BLaER1 (cell line): ENCODE measurements around the gene RPL19.

ENCODE experiments used
- H3K27ac ChIP-seq: shearing (Covaris generic); formaldehyde crosslinking; 2 replicates; pipeline ENCODE4 v1.8.1; 2022
- H3K27me3 ChIP-seq: shearing (Covaris generic); formaldehyde crosslinking; 2 replicates; pipeline ENCODE4 v1.8.1; 2022
- H3K36me3 ChIP-seq: shearing (Covaris generic); formaldehyde crosslinking; 2 replicates; pipeline ENCODE4 v1.8.1; 2022
- H3K4me1 ChIP-seq: shearing (Covaris generic); formaldehyde crosslinking; 2 replicates; pipeline ENCODE4 v1.8.1; 2022
- H3K4me2 ChIP-seq: shearing (Covaris generic); formaldehyde crosslinking; 2 replicates; pipeline ENCODE4 v1.8.1; 2022
- H3K4me3 ChIP-seq: shearing (Covaris generic); formaldehyde crosslinking; 2 replicates; pipeline ENCODE4 v1.8.1; 2022
- H3K9ac ChIP-seq: shearing (Covaris generic); formaldehyde crosslinking; 2 replicates; pipeline ENCODE4 v1.8.1; 2022
- H3K9me3 ChIP-seq: shearing (Covaris generic); formaldehyde crosslinking; 2 replicates; pipeline ENCODE4 v1.8.1; 2022
- H4K20me1 ChIP-seq: shearing (Covaris generic); formaldehyde crosslinking; 2 replicates; pipeline ENCODE4 v1.8.1; 2022
- Cebpa-rat ChIP-seq: shearing (Covaris generic); IDR thresholded peaks from 2 replicates; pipeline ENCODE4 v1.8.1; 2022

The RPL19 gene

DNA sequence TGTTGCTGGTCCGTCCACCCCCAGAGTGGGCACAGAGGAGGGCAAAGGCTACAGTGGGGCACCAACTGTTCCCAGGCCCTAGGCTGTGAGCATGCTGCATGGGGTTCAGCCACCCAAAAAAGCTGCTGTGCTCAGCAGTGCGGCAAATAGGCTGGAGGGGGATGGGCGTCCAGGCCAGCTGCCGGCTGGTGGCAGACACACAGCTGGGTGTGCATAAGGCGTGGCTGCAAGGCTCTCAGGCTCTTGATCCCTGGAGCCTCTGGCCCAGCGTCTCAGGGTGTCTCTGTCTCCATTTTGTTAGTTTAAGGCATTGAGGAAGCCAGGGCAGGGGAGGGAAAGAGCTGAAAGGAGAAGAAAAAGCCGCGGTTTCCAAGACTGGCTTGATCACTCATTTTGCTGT lies 8.8 kb downstream of the RPL19 start:
- no peaks in the 10 kb centered on the region for H3K9me3 ChIP-seq
- peaks cover 20% of the 10 kb centered on the region for H4K20me1 ChIP-seq
- H3K4me2 ChIP-seq = peak overlapping the region; percentile 100
- H3K9ac ChIP-seq = peak overlapping the region; percentile 80
- no peak for TF ChIP-seq Cebpa-rat
- peak overlapping the region; percentile 65 for H3K4me3 ChIP-seq
- peaks cover 23% of the 10 kb centered on the region for H3K36me3 ChIP-seq
- peak overlapping the region; percentile 92 for H3K27ac ChIP-seq
- peaks cover 62% of the 10 kb centered on the region for H3K4me1 ChIP-seq
- no peaks in the 10 kb centered on the region for H3K27me3 ChIP-seq

DNA sequence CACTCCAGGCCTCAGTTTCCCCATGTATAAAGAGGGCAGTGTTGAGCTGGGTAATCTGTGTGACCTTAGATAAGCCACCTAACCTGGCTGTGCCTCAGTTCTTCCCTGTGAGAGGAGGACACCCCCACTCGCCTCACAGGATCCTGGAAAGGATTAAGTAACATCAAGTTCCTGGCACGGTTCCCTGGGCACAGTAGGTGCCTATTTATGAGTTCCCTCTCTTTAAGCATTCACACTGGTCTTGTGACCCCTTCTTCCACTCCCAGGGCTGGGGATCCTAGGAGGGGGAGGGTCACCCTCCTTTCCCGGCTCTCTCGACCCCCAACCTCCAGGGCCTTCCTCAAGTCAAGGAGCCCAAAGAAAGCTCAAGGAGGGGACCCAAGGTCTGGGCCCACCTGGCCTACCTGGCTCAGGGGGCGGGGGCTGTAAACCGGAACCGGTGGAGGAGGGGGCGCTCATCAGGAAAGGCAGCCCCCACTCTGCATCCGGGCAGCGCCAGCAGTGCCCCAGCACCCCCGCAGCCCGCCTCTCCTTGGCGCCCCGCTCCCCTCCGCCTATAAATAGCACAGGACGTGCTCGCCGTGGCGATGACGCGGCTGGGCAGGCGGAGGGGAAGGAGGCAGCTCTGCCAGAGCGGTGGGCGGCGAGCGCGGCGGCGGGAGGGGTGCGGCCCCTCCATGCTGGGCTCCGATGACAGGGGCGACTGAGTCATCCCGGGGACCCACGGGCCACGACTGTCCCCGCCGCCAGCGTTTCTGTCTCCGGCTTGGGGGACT lies 9.4 kb downstream of the RPL19 start:
- H3K4me3 ChIP-seq = peak overlapping the region; percentile 65
- H3K4me2 ChIP-seq = peak overlapping the region; percentile 100
- H3K9ac ChIP-seq = peak overlapping the region; percentile 80
- TF ChIP-seq Cebpa-rat = no peak
- no peaks in the 10 kb centered on the region for H3K27me3 ChIP-seq
- peaks cover 14% of the 10 kb centered on the region for H4K20me1 ChIP-seq
- peaks cover 57% of the 10 kb centered on the region for H3K4me1 ChIP-seq
- H3K27ac ChIP-seq = peak overlapping the region; percentile 92
- H3K9me3 ChIP-seq = no peaks in the 10 kb centered on the region
- peaks cover 17% of the 10 kb centered on the region for H3K36me3 ChIP-seq

DNA sequence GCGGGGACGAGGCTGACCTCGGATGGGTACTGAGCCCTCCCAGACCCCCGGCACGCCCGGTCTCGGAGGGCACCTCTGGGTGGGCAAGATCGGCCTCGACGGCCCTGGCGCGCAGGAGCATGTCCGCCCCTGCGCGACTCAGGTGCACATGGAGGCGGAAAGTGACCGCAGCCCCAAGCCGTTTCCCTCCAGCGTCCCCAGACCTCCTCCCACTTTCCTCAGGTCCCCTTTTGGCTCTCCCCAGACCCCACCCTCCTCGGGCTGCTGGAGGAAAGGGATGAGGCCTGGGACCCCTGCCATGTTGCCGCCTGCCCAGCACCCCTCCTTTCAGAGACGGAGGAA lies 10.0 kb downstream of the RPL19 start:
- Histone ChIP-seq H3K9me3 (no peaks in the 10 kb centered on the region), H3K36me3 (peaks cover 12% of the 10 kb centered on the region), H3K4me2 (peak overlapping the region; percentile 100), H3K4me1 (peaks cover 57% of the 10 kb centered on the region), H4K20me1 (peaks cover 8% of the 10 kb centered on the region), H3K27me3 (no peaks in the 10 kb centered on the region), H3K27ac (peak overlapping the region; percentile 92), H3K9ac (peak overlapping the region; percentile 80), H3K4me3 (peak overlapping the region; percentile 65)
- TF ChIP-seq Cebpa-rat = no peak

DNA sequence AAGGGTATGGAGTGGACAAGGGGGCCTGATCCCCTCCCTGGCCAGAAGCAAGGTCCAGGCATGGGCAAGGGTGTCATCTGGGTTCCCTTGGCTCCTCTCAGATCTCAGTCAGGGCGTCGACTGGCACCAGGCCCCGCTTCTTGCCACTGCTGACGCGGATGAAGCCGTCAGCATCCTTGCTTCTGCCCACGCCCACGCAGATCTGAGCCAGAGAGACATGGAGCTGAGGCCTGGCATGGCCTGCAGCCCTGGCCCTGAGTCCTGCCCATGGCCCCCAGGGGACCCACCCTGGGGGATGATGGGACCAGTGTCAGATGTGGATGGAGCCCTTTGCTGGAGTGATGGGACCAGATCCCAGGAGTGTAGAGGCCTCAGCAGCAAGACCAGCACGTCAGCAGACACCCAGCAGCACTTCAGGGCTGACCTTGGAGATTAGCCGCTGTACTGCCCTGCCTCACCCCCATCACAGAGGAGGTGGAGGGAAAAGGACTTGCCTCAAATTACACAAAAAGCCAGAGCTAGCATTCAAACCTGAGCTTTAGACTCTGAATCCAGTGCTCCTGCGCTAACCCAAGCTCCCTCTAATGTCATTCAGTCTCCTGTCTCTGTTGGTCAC lies 12.2 kb downstream of the RPL19 start:
- H3K27ac ChIP-seq = no peak overlapping the region
- no peak for TF ChIP-seq Cebpa-rat
- no peaks in the 10 kb centered on the region for H3K9me3 ChIP-seq
- no peak overlapping the region for H3K9ac ChIP-seq
- H3K4me3 ChIP-seq = no peak overlapping the region
- peaks cover 44% of the 10 kb centered on the region for H3K4me1 ChIP-seq
- H4K20me1 ChIP-seq = no peaks in the 10 kb centered on the region
- H3K36me3 ChIP-seq = no peaks in the 10 kb centered on the region
- 0 out of 2 replicates have a peak overlapping the region, but pooled peaks have one; percentile 14 for H3K4me2 ChIP-seq
- no peaks in the 10 kb centered on the region for H3K27me3 ChIP-seq

DNA sequence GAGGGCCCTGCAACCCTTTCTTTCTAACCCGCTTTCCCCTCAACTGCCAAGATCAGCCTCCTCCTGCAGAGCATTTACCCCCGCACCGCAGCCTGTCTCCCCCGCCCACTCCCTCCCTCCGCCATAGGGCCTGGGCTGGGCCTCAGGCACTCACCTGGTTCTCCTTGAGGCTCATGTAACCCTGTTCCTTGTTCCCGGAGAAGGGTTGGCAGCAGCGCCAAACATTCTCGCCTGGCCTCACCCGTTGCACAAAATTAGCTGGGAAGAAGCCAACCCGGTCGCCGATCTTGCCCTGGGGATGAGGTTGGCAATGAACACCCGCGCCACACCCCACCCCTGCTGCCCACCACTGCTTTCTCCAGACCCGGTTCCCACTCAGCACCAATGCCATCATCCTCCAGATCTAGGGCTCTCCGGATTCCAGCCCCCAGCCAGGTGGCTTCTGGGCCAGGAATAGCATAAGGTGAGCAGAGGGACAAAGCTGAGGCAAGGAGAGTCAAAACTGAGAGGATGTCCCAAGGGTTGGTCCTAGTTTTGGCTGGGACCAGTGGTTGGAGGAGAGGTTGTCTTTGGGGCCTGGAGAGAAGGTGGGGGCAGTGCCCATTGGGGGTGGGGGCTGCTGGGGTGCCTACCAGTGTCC lies 12.9 kb downstream of the RPL19 start:
- TF ChIP-seq Cebpa-rat = no peak
- H3K4me1 ChIP-seq = peaks cover 37% of the 10 kb centered on the region
- no peaks in the 10 kb centered on the region for H3K27me3 ChIP-seq
- H3K4me2 ChIP-seq = no peak overlapping the region
- H4K20me1 ChIP-seq = no peaks in the 10 kb centered on the region
- H3K36me3 ChIP-seq = no peaks in the 10 kb centered on the region
- H3K9me3 ChIP-seq = no peaks in the 10 kb centered on the region
- no peak overlapping the region for H3K27ac ChIP-seq
- no peak overlapping the region for H3K4me3 ChIP-seq
- no peak overlapping the region for H3K9ac ChIP-seq

DNA sequence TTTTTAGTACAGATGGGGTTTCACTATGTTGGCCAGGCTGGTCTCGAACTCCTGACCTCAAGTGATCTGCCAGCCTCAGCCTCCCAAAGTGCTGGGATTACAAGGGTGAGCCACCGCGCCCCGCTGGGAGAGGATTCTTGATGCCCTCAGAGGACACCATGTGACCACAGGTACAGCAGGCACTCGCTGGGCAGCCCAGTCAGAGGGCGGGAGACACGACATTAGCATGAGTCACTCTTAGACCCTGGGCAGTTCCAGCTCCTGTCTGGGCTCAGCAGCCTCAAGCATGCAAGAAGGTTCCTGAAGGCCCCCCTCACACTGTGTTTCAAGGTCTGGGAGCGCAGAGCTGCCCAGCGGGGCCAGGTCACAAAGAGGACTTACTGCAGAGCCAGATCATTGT lies 13.8 kb downstream of the RPL19 start:
- Histone ChIP-seq H3K9ac (no peak overlapping the region), H3K27ac (no peak overlapping the region)

DNA sequence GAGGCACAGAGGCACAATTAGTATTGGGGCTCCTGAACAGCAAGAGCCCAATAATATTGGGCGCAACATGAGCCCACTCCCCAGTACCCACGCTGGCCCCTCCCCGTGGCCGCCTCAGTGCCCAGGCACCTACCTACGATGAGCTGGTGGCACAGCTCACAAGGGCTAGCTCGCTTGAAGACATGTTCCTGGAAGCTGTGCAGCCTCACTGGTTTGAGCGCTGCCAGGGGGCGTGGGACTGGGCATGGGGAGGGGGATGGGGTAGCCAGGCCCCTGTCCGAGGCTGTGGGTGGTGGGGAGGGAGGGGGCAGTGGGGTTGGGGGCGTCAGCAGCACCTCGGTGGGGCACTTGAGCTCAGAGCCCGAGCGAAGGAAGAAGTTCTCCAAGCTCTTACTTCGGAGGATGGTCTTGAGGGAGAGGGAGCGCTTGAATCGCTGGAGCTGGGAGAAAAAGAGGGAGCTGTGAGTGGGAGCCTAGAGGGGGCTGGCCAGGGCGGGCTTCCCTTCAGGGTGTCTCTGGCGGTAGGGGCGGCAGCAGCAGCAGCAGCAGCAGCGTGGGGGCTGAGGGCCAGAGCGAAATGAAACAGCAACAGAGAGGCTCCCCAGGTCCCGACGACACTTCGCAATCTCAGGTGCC lies 17.8 kb downstream of the RPL19 start:
- Histone ChIP-seq H3K9me3 (no peaks in the 10 kb centered on the region), H3K27me3 (peaks cover 7% of the 10 kb centered on the region), H3K9ac (no peak overlapping the region), H3K27ac (no peak overlapping the region), H4K20me1 (no peaks in the 10 kb centered on the region), H3K4me3 (no peak overlapping the region), H3K4me2 (no peak overlapping the region), H3K4me1 (no peaks in the 10 kb centered on the region), H3K36me3 (no peaks in the 10 kb centered on the region)
- TF ChIP-seq Cebpa-rat = no peak

More for the DNA sequence above, 13.8 kb downstream of the RPL19 start:
- H3K36me3 ChIP-seq = no peaks in the 10 kb centered on the region
- no peak overlapping the region for H3K4me2 ChIP-seq
- H3K27me3 ChIP-seq = no peaks in the 10 kb centered on the region; the same call in 1 of the 2 replicates
- no peak overlapping the region for H3K4me3 ChIP-seq
- no peaks in the 10 kb centered on the region for H4K20me1 ChIP-seq
- TF ChIP-seq Cebpa-rat = no peak
- H3K4me1 ChIP-seq = peaks cover 28% of the 10 kb centered on the region
- H3K9me3 ChIP-seq = no peaks in the 10 kb centered on the region

DNA sequence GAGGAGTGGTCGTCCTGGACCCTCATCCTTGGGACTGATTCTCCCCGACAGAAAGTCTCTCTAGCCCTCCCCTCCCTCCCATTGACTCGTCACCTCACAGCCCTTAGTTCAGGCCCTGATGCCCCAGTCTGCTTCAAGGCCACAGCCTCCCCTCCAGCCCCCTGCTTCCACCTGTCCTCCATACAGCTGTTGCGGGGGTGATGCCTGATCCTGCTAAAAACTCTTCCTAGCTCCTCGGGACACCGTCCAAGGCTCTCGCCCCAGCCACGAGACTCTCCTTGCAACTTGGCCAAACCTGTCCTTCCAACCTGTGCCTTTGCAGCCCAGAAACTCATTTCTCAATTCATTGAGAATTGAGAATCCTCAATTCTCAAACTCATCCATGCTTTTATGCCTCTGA lies 18.8 kb downstream of the RPL19 start:
- Histone ChIP-seq H3K27ac (no peak overlapping the region), H3K4me1 (no peaks in the 10 kb centered on the region), H3K4me2 (no peak overlapping the region), H4K20me1 (peaks cover 10% of the 10 kb centered on the region), H3K9ac (no peak overlapping the region), H3K9me3 (no peaks in the 10 kb centered on the region), H3K4me3 (no peak overlapping the region), H3K36me3 (no peaks in the 10 kb centered on the region), H3K27me3 (peaks cover 18% of the 10 kb centered on the region)
- no peak for TF ChIP-seq Cebpa-rat

DNA sequence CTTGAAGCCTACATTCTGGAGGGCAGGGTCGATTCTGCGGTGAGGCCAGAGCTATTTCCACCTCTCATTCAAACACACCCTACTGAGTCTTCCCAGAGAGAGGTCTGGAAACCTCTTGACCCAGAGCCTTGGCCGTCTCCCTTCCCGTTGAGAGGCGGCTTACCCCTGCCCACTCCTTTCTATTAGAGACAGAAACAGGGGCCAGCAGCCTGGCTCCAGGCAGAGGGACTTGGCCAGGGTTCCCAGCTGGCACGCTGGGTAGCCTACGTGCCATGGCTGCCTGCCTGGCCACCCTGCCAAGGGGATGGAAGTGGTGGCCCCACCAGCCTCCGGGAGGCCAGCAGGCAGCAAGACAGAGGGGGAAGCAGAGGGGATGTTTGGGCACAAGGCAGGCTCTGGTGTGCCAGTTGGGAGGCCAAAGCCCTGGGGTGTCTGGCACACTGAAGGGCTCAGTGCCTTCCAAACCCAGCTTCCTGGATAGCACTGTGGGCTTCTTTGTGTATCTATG lies 19.6 kb downstream of the RPL19 start:
- H4K20me1 ChIP-seq = peaks cover 18% of the 10 kb centered on the region
- H3K9ac ChIP-seq = no peak overlapping the region
- H3K9me3 ChIP-seq = no peaks in the 10 kb centered on the region
- H3K27me3 ChIP-seq = peaks cover 26% of the 10 kb centered on the region
- no peak overlapping the region for H3K4me3 ChIP-seq
- TF ChIP-seq Cebpa-rat = no peak
- no peaks in the 10 kb centered on the region for H3K36me3 ChIP-seq
- no peak overlapping the region for H3K4me2 ChIP-seq
- H3K27ac ChIP-seq = no peak overlapping the region
- H3K4me1 ChIP-seq = peaks cover 7% of the 10 kb centered on the region
